ENCODE results near the gene JARID2. TPM values are rescaled to one million over a fixed set of nuclear protein-coding genes. Genes with fewer than 3 reads are reported as not detected.
A peak's percentile ranks its signal among the peaks of the same experiment; 100 is the strongest.
"Not testable (repeated sequence)": the region's sequence is repeated elsewhere in the genome, so short reads cannot be mapped to it uniquely, and the experiment has no call there.

The JARID2 gene
- polyA plus RNA-seq, 4 donors = 19.5 to 30.3 (median 28.8) TPM

DNA sequence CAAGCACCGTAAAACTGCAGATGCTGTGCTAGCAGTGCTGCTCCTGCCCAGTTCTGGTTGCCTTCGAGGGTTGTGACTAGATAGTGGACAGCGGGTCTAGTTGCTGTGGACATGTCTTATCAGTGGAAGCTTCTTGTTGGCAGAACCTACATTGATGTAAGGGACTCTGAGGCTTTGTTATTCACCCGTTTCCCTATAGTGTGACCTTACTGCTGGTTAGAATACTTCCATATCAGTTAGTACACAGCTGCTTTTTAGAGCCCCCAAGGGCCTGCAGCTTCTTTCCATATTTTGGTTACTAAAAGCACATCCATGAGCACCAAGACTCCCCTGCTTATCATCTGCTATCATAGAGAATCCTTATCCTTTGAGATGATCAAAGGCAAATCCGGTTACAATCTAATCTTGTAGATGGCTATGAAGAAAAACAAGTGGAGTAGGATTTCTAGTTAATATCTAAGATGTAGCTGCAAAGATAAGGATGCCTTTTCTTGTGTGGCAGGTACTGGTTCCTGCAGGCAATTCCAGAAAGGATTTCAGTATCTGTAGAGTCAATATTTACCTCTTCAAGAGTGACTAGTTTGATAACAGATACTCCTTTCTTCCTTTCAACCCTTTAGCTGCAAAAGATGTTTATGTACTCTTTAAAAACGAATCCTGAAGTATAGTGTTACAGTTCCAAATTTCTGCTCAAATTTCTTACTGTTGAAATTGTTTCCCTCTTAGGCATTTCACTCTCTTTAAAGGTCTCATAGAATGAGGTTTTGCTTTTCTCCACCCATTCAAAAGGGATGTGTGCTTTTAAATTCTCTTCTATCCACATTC is 163.6 kb downstream of the JARID2 start:
- no peak for DNase-seq (ENCODE audit: low read depth in 4 of 4, low spot score in 3 of 4)

DNA sequence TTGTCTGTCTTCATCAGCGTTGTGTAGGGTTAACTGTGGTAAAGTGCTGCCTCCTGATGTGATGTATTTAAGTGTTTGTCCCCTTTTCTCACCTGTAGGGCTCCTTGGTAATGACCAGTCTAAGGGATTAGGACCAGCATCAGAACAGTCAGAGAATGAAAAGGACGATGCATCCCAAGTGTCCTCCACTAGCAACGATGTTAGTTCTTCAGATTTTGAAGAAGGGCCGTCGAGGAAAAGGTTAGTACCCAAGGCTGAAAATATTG is 164.2 kb downstream of the JARID2 start:
- no peak for DNase-seq (ENCODE audit: low read depth in 4 of 4, low spot score in 3 of 4)

DNA sequence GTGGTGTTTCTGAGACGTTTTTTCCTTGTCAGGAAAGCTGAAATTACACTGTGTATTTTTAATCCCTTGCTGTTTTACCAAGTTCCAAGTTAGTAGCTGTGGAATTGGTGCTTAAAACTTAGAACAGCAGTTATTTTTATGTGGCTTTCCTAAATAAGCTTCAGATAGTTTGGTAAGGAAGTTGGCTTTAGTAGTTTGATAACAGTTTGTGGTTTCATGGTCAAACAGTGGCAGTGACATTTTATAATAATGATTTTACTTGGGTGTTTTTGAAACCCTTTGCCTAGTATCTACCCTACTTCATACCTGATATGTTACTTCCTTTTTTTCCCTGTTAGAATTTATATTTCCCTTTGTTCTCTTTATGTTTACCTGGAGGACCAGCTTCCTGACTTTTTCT is 164.9 kb downstream of the JARID2 start:
- DNase-seq (ENCODE audit: low read depth in 4 of 4, low spot score in 3 of 4) = no peak

DNA sequence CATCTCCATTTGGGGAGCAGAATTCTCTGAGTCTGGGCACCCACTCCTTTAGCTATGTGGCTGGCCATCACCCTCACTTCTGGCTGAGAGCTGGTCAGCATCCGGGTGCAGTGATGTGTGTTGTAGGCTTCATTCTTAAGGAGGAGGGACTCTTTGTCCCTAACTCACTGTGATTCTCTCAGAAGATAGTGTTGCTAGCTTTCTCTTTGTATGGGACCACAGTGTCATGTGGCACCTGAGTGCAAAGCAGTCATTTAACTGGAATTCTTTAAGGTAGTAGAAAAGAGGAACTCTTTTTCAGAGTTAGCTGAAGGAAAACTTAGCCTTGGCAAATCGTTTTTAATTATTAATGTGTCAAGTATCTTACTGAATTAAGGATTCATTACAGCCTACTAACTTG is 165.9 kb downstream of the JARID2 start:
- no peak for DNase-seq (ENCODE audit: low read depth in 4 of 4, low spot score in 3 of 4)

DNA sequence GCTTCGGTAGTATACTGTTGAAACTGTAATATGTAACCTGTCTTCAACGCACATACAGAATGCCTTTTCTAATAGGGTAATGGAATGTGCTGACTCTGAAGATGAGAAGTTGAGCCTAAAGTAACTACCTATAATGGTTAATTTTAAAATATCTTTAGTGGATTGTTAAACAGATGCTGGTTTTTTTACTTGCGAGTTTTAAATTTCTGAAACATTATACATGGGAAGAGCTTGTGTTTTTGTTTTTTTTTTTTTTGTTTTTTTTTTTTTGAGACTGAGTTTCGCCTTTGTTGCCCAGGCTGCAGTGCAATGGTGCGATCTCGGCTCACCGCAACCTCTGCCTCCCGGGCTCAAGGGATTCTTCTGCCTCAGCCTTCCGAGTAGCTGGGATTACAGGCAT is 166.9 kb downstream of the JARID2 start:
- DNase-seq (ENCODE audit: low read depth in 4 of 4, low spot score in 3 of 4) = no peak

DNA sequence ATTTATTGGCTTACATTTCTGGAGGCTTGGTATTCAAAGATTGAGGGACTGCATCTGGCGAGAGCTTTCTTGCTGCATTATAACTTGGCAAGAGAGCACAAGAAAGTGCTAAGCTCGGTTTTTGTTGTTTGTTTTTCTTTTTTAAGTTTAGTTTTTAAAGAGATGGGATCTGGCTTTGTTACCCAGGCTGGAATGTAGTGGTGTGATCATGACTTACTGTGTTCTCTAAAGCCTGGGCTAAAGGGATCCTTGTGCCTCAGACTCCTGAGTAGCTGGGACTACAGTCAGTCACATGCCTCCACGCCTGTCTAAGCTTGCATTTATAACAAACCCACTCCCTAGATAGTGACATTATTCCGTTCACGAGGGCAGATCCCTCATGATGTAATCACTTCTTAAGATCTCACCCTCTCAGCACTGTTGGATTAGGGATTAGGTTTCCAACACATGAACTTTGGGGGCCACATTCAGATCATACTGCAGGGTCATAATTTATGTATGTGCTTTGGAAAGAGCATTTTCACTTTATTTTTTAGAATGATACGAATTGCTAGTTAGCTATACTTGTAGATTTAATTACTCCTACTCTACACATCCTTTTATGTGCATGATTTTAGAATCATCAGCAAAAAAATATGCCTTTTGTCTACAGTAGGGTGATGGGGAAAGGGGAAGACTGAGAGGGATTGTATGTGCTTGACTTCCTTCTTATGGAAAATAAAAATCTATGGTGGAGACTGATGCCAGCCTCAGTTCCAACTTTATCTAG is 167.8 kb downstream of the JARID2 start:
- DNase-seq (ENCODE audit: low read depth in 4 of 4, low spot score in 3 of 4) = no peak

DNA sequence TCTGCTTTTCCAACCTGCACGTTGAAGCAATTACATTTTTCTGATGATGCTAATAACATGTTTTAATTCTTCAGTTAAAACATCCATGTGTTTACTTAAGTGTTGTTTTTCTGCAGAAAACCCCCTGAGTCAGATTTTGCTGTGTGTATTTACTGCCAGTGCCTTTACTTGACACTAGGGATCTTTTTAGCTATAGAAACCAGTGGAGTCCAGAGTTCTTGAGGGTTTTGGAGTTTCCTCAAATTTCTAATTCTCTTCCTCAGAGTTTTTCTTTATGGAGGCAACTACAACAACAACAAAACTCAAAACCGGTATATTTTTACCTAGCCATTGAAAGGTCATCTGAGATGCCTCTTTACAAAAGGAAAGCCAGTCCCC is 168.4 kb downstream of the JARID2 start:
- DNase-seq (ENCODE audit: low read depth in 4 of 4, low spot score in 3 of 4) = no peak

DNA sequence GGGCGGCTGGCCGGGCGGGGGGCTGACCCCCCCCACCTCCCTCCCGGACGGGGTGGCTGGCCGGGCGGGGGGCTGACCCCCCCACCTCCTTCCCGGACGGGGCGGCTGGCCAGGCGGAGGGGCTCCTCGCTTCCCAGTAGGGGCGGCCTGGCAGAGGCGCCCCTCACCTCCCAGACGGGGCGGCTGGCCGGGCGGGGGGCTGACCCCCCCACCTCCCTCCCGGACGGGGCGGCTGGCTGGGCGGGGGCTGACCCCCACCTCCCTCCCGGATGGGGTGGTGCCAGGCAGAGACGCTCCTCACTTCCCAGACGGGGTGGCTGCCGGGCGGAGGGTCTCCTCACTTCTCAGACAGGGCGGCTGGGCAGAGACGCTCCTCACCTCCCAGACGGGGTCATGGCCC is 169.8 kb downstream of the JARID2 start:
- DNase-seq (ENCODE audit: low read depth in 4 of 4, low spot score in 3 of 4) = not testable (repeated sequence)

DNA sequence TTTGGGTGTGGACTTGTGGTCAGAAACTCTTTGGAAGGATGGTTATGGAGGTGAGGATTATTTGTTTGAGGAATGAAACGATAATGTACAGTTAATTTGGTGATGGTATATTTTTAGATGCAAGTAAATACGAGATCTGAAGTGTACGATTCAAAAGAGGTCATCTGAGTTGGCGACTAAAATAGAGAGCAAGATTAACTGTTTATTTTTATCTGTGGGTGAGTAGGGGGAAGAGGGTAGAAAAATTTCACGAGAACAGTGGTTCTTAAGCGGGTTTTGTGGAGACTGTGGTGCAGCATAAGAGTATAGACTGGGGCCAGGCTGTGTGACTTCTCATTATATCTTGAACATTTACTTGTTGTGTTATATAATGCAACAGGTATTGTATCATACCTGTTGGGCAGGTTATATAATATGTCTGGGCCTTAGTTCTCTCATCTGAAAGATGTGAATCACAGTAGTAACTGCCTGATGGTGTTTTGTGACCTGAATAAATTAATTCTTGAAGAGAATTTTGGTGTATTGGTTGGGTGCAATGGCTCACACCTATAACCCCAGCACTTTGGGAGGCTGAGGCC is 171.2 kb downstream of the JARID2 start:
- DNase-seq (ENCODE audit: low read depth in 4 of 4, low spot score in 3 of 4) = no peak

DNA sequence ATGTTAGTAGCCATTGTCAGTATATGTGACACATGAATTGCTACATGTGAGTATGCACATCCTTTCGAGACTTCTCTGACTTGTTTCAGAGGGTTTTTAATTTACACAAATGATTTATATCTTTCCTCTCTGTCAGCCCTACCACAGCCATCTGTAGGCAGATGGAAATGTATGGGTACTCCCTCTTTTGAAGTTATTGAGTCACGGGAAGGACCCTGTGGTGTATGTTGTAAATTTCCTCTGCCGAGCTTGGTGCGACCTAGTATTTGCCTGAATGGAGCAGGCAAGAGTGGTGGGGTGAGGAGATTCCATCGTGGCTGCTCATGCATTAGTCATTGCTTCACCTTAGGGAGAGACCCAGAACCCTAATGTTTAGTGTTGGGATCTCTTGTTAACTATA is 171.9 kb downstream of the JARID2 start:
- DNase-seq (ENCODE audit: low read depth in 4 of 4, low spot score in 3 of 4) = no peak

DNA sequence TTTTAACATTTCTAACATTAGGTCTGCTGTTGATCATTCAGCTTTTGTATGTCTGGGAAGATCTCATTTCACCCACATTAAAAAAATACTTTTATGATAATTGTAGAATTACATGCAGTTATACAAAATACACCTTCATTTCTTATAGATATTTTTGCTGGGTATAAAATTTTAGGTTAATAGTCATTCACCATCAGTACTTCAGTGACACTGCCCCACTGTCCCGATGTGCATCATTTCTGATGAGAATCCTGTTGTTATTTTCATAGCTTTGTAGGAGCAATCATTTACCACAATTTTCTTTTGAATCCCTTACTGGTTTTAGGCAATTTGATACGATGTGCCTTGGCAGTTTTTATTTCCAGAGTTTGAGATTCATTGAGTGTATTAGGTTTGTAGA is 173.6 kb downstream of the JARID2 start:
- DNase-seq (ENCODE audit: low read depth in 4 of 4, low spot score in 3 of 4) = no peak

DNA sequence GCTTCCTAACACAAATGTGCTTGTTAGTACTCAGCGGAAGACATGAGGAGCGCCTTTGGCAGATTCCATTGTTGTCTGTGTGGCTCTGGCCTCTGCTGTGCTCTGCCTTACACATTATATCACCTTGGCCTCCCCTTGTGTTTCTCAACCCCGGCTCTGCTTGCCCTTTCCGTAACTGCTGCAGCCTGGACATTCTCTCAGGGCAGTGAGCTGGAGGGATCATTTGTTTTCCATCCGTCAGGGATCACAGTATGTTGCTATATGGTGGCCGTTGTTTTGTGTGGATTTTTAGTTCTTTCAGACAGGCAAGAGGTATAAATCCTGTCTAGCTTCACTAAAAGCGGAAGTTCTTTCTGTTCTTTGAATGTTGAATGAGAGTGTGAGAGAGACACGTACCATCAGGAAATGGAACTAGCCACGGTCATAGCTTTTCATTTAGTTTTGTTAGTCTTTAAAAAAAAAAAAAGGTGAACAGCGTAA is 175.1 kb downstream of the JARID2 start:
- DNase-seq (ENCODE audit: low read depth in 4 of 4, low spot score in 3 of 4) = no peak

DNA sequence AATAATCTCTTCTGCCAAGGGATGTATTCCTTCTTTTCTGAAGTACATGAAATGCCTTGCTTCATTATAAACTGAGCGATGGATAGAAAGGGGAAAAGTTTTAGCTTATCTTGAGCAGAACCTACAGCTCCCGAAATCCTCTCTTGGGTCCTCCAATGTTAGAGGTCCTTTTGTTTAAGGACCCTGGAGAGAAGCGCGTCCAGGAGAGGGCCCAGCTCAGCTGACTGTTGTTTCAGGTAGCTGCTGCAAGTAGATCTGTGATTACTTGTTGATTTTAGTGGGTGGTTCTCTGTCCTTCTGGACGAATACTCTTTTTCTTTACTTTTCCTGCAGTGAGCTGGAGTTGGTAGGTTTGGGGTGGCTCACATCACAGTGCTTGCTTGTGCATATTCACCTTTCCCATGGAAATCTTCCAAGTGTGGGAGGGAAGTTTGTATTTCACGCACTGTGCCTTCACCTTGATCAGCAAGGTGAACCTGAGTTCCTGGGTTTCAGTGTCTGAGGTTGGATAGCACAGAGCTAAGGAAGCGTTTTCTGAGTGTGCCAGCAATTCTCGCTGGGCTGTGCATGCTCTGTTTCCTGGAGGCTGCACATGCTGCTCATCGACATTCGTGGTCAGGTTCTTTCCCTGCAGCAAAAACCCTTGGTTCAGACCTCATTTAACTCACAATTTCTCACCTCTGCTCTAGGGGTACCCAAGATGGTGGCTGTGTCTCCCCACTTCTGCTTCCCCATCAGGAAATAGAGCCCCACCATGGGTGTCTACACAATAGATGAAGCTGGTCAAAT is 176.3 kb downstream of the JARID2 start:
- DNase-seq (ENCODE audit: low read depth in 4 of 4, low spot score in 3 of 4) = no peak

DNA sequence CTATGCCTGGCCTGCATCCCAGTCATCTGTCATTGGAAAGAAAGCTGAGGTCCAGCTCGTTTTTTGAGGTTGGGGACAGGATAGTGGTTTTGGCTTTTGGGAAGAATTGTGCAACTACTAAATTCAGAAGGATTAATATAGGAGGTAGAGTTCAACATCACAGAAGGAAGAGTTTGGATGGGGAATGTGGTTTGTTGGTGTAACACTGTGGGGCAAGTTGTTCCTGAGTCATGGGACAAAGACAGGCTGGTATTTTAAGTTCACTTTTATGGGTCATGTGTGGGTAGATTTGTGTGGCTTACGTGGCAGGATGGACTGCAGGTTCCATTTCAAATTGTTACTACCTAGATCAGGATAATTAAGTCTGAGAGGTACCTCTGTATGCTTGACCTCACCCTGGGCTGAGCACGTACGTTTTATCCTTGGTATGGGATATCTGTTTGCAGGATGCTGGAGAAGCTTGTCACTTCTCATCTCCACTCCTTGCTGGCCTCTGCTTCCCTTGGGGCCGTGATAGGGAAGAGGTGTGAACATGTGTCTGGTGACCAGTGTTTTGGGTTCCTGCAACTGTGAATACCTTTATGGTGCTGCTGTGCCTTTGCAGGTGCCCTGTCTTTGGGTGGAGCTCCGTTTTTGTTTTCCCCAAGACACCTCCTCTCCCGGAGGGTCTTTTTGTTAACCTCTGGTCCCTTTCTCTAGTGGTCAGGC is 177.6 kb downstream of the JARID2 start:
- no peak for DNase-seq (ENCODE audit: low read depth in 4 of 4, low spot score in 3 of 4)

DNA sequence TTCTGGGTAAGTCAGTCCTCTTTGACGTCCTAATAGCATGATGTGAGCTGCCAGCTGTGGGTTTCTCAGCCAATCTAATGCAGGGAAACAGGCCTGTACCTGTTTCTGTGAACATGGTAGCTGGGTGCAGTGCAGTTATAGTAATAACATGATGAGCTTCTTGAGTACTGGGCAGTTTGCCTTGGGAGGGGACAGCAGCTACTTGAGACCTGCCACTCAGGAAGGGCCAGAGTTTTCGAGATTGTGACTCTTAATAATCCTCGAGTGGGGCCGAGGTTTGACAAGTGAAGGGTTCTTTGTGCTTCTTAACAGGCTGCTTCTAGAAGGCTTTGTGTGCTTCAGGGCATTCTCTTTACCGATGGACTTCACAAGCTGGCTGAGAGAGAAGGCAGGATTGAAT is 180.1 kb downstream of the JARID2 start:
- no peak for DNase-seq (ENCODE audit: low read depth in 4 of 4, low spot score in 3 of 4)

DNA sequence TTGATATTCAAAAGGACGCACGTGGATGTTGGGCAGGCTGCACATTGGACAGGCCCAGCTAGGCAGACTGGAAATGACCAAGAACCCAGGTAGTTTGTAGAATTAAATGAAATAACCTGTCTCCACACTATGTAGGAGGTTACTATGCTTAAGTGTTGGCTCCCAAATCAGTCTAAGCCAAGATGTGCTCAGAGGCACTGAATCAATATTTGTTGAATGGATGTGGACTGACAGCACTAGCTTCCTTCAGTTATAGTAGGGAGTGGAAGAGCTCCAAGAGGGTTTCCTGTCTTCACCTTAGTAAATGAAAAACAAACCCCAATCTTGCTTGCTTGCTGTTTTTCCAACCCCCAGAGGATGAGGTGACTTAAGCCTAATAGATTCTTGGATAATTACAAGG is 180.5 kb downstream of the JARID2 start:
- DNase-seq (ENCODE audit: low read depth in 4 of 4, low spot score in 3 of 4) = no peak

DNA sequence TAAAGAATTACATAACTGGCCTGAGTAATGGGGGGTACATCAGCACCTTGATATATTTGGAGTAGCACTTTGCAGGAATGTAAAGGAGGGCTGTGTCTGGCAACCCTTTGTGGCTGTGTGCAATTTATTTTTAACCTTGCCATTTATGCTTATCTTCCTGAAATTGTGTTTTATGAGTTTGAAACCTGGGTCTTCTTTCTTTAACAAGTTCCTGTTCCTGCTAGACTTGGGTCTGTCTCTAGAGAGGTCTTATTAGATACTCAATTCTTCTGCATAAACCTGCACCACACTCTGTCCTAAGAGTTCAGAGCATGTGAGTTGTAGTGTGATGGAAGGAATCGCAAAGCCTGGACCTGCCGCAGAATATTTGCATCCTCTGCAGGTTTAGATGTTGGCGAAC is 181.0 kb downstream of the JARID2 start:
- DNase-seq (ENCODE audit: low read depth in 4 of 4, low spot score in 3 of 4) = no peak

DNA sequence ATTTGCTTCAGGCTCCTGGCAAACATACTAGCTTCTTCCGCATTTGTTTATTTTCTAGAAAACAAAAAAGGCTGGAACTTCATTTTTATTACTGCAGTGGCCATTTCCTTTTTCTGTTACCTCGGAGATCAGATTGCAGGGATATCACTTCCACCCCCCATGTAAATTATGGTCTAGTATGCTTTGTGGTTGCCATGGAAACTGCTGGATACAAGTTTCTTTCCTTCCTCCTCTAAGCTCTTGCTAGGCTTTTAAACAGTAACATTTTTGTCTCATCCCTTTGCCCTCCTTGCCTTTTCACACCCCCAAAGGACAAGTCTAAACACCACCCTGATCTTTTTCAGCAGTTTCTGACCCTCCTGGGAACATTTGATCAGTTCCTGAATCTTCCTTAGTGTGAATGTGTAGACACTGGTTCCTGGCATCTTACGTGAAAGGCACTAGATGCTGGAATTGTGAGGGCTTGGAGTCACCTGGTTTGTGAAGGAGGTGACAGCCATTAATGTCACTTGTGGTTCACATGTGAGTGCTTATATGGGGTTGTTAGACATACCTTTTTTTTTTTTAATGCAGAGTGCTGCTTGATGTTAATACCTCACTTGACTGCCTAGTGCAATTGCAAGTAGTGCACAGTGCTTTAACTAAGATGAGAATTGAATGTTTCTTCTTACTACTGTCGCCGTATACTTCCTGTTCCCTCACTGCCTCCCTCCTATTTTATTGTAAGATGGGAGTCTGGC is 181.6 kb downstream of the JARID2 start:
- peak in 1 of 4 donors; percentile 51 for DNase-seq (ENCODE audit: low read depth in 4 of 4, low spot score in 3 of 4)

DNA sequence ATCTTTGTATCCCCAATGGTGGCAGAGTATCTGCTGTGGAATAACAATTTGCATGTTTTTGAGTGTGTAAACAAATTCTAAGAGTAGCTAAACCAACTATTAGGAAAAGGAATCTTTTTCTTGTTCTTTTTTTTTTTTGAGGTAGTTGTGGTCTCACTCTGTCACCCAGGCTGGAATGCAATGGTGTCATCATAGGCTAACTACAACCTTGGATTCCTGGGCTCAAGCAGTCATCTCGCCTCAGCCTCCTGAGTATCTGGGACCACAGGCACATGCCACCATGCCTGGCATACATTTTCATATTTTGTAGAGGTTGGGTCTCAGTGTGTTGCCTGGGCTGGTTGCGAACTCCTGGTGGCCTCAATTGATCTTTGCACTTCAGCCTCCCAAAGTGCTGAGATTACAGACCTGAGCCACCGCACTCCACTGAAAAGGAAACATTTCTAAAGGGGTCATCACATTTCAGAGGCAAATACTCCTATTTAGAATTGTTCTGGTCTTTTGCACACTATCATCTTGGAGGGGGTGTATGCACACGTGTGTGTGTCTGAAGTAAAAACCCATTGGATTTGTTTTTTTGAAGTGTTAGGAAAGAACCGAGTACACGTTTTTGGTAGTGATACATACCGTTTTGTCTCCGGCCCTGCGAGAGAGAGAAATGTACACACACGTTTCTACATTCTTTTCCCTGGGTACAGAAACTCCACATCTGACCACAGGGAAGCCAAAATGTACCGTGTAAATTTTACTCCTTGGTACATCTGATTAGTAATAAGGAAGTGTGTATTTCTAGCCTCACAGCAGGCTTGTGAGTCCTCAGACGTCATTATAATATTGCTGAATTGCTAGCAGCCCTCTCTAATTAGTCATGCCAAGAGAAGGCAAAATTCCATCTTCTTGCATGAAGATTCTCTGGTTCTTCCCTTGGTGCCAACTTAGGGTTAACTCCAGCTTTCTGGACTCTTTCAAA is 183.6 kb downstream of the JARID2 start:
- no peak for DNase-seq (ENCODE audit: low read depth in 4 of 4, low spot score in 3 of 4)

Measured in left renal pelvis (tissue), 4 donors.